Activated T-helper 1 cell treated with anti-CD3 and anti-CD28 coated beads, Interleukin-12 subunit alpha, Interleukin-12 subunit beta, Interleukin-2, Interleukin-4 antibody, amounts not matched to agents 30 ng/mL and 10 ng/mL and 1 ng/mL, durations not matched to agents 14 hours and 24 hours and 36 hours (primary cell): ENCODE data around the gene IL17C. TPM values are rescaled to one million over a fixed set of nuclear protein-coding genes. Genes with fewer than 3 reads are reported as not detected.

ENCODE experiments used
- DNase-seq: peaks from one replicate; pipeline ENCODE4 v3.0.0; 2021; ENCODE audit warnings: low spot score
- H3K27ac Mint-ChIP-seq: one replicate; pipeline ENCODE4 v1.8.0; 2021; ENCODE audit warnings: mild to moderate bottlenecking, mixed read lengths
- H3K27me3 Mint-ChIP-seq: one replicate; pipeline ENCODE4 v1.8.0; 2022; ENCODE audit warnings: mild to moderate bottlenecking, moderate library complexity, mixed read lengths; ENCODE audit not compliant: insufficient read depth
- H3K36me3 Mint-ChIP-seq: one replicate; pipeline ENCODE4 v1.8.0; 2021; ENCODE audit warnings: low read depth, mixed read lengths
- H3K4me1 Mint-ChIP-seq: one replicate; pipeline ENCODE4 v1.8.0; 2021; ENCODE audit warnings: low read depth, mixed read lengths
- H3K4me3 Mint-ChIP-seq: one replicate; pipeline ENCODE4 v1.8.0; 2021; ENCODE audit warnings: mild to moderate bottlenecking, moderate library complexity, mixed read lengths
- H3K9me3 Mint-ChIP-seq: one replicate; pipeline ENCODE4 v1.8.0; 2021; ENCODE audit warnings: mixed read lengths
- intact Hi-C: fragments of 100-400 bp; cut with micrococcal nuclease; formaldehyde crosslinking; loops from one replicate; pipeline ENCODE4 v1.15.1; 2024
- total RNA-seq: library from RNA; stranded (reverse); gene quantifications from 2 replicates; pipeline ENCODE4 v1.2.3, GENCODE V29; 2022

IL17C gene
- total RNA-seq, 1 donor from 2014 or later = not detected

- intact Hi-C loops = no loop called here
- no peaks in the 10 kb centered on the region for H3K9me3 Mint-ChIP-seq
Observed at GRCh38 chr16:88613911-88614817, 24.2 kb upstream of the IL17C start.

GRCh38 chr16:88614818-88615580 is 23.4 kb upstream of the IL17C start:
- H3K27ac Mint-ChIP-seq = peak overlapping the region; percentile 61
- no peak overlapping the region for H3K4me3 Mint-ChIP-seq
- no peaks in the 10 kb centered on the region for H3K9me3 Mint-ChIP-seq
- H3K4me1 Mint-ChIP-seq = peaks cover 25% of the 10 kb centered on the region
- DNase-seq = no peak
- intact Hi-C loops = no loop called here
- H3K36me3 Mint-ChIP-seq = peaks cover 19% of the 10 kb centered on the region
- H3K27me3 Mint-ChIP-seq = no peaks in the 10 kb centered on the region

More at GRCh38 chr16:88613911-88614817, 24.2 kb upstream of the IL17C start:
- H3K4me3 Mint-ChIP-seq = no peak overlapping the region
- DNase-seq = no peak
- H3K27ac Mint-ChIP-seq = no peak overlapping the region
- H3K4me1 Mint-ChIP-seq = peaks cover 17% of the 10 kb centered on the region
- H3K27me3 Mint-ChIP-seq = no peaks in the 10 kb centered on the region
- H3K36me3 Mint-ChIP-seq = peaks cover 23% of the 10 kb centered on the region

GRCh38 chr16:88616320-88616719 is 22.1 kb upstream of the IL17C start:
- no peak overlapping the region for H3K4me3 Mint-ChIP-seq
- DNase-seq = no peak
- peaks cover 12% of the 10 kb centered on the region for H3K36me3 Mint-ChIP-seq
- H3K27me3 Mint-ChIP-seq = no peaks in the 10 kb centered on the region
- H3K4me1 Mint-ChIP-seq = peaks cover 33% of the 10 kb centered on the region
- intact Hi-C loops = no loop called here
- H3K27ac Mint-ChIP-seq = no peak overlapping the region
- H3K9me3 Mint-ChIP-seq = no peaks in the 10 kb centered on the region

DNA sequence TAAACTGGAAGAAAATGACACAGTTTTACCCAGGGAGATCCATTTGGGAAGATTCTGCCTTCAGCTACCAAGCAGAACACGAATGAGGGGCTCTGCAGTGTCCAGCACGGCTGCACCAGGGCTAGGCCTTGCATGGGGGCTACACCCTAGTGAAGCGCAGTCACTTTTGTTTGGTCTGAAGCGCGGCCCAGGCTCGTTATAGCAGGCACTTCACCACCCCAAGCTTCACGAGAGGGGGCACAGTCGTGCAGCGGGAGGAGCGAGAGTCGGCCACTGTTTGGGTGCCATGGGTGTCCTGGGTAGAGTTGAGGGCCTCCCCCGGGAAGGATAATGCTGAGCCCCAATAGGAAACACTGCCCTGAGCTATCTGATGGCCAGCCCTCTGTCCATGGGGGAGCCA is 21.6 kb upstream of the IL17C start:
- no peaks in the 10 kb centered on the region for H3K27me3 Mint-ChIP-seq
- intact Hi-C loops = no loop called here
- no peak overlapping the region for H3K27ac Mint-ChIP-seq
- H3K4me1 Mint-ChIP-seq = peaks cover 33% of the 10 kb centered on the region
- no peaks in the 10 kb centered on the region for H3K9me3 Mint-ChIP-seq
- no peak for DNase-seq
- H3K36me3 Mint-ChIP-seq = peaks cover 12% of the 10 kb centered on the region
- no peak overlapping the region for H3K4me3 Mint-ChIP-seq

GRCh38 chr16:88617268-88618031 is 20.9 kb upstream of the IL17C start:
- intact Hi-C loops = no loop called here
- Mint-ChIP-seq H3K9me3 (no peaks in the 10 kb centered on the region), H3K4me1 (peaks cover 33% of the 10 kb centered on the region), H3K4me3 (no peak overlapping the region), H3K27me3 (no peaks in the 10 kb centered on the region), H3K27ac (no peak overlapping the region), H3K36me3 (peaks cover 14% of the 10 kb centered on the region)
- DNase-seq = no peak

GRCh38 chr16:88618182-88618955 is 20.0 kb upstream of the IL17C start:
- no peaks in the 10 kb centered on the region for H3K27me3 Mint-ChIP-seq
- no peak for DNase-seq
- peaks cover 33% of the 10 kb centered on the region for H3K4me1 Mint-ChIP-seq
- peaks cover 13% of the 10 kb centered on the region for H3K36me3 Mint-ChIP-seq
- H3K27ac Mint-ChIP-seq = no peak overlapping the region
- intact Hi-C loops = no loop called here
- no peak overlapping the region for H3K4me3 Mint-ChIP-seq
- H3K9me3 Mint-ChIP-seq = no peaks in the 10 kb centered on the region

DNA sequence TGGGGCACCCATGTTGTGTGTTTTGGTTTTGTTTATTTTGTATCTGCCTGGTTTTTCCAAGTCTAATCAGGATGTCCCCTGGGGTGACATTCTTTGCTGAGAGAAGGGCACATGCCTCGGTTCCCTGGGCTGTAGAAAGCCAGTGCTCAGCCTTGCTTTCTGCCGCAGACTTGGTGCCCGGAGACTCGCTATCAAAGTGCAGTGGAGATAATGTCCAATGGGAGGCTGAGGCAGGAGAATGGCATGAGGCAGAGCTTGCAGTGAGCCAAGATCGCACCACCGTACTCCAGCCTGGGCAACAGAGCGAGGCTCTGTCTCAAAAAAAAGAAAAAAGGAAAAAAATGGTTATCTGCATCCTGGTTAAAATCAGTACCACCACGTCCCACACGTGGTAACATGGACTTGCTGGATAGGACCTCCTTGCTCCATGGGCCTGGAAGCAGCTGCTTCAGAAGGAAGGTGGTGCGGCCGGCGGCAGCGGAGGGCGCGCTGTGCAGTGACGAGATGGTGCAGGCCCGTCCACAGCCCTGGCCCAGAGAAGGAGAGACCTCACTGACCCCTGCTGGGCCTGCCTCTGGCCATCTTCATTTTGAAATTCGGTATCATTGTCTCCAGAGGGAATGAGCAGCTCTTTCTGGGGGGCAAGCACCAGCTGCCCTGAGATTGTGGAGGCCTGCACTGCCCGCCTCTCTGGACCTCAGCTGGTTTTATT is 19.3 kb upstream of the IL17C start:
- Mint-ChIP-seq H3K36me3 (peaks cover 12% of the 10 kb centered on the region), H3K4me3 (no peak overlapping the region), H3K27ac (no peak overlapping the region)

GRCh38 chr16:88619859-88620815 is 18.2 kb upstream of the IL17C start:
- intact Hi-C loops = no loop called here
- peaks cover 33% of the 10 kb centered on the region for H3K4me1 Mint-ChIP-seq
- H3K4me3 Mint-ChIP-seq = peak overlapping the region; percentile 9
- no peaks in the 10 kb centered on the region for H3K27me3 Mint-ChIP-seq
- H3K27ac Mint-ChIP-seq = peak overlapping the region; percentile 81
- peak; percentile 47 for DNase-seq
- peaks cover 12% of the 10 kb centered on the region for H3K36me3 Mint-ChIP-seq
- no peaks in the 10 kb centered on the region for H3K9me3 Mint-ChIP-seq

More for the DNA sequence above, 19.3 kb upstream of the IL17C start:
- peaks cover 33% of the 10 kb centered on the region for H3K4me1 Mint-ChIP-seq
- H3K27me3 Mint-ChIP-seq = no peaks in the 10 kb centered on the region
- no peak for DNase-seq
- intact Hi-C loops = no loop called here
- H3K9me3 Mint-ChIP-seq = no peaks in the 10 kb centered on the region

- no peak overlapping the region for H3K27ac Mint-ChIP-seq
- H3K4me1 Mint-ChIP-seq = peaks cover 28% of the 10 kb centered on the region
Observed at GRCh38 chr16:88622125-88622524, 16.2 kb upstream of the IL17C start.

GRCh38 chr16:88622866-88623265 is 15.5 kb upstream of the IL17C start:
- intact Hi-C loops = no loop called here
- H3K36me3 Mint-ChIP-seq = peaks cover 19% of the 10 kb centered on the region
- peaks cover 28% of the 10 kb centered on the region for H3K4me1 Mint-ChIP-seq
- H3K27ac Mint-ChIP-seq = no peak overlapping the region
- no peaks in the 10 kb centered on the region for H3K9me3 Mint-ChIP-seq
- no peaks in the 10 kb centered on the region for H3K27me3 Mint-ChIP-seq
- H3K4me3 Mint-ChIP-seq = no peak overlapping the region
- no peak for DNase-seq

More at GRCh38 chr16:88622125-88622524, 16.2 kb upstream of the IL17C start:
- no peak for DNase-seq
- H3K9me3 Mint-ChIP-seq = no peaks in the 10 kb centered on the region
- H3K27me3 Mint-ChIP-seq = no peaks in the 10 kb centered on the region
- peaks cover 12% of the 10 kb centered on the region for H3K36me3 Mint-ChIP-seq
- intact Hi-C loops = no loop called here
- no peak overlapping the region for H3K4me3 Mint-ChIP-seq

DNA sequence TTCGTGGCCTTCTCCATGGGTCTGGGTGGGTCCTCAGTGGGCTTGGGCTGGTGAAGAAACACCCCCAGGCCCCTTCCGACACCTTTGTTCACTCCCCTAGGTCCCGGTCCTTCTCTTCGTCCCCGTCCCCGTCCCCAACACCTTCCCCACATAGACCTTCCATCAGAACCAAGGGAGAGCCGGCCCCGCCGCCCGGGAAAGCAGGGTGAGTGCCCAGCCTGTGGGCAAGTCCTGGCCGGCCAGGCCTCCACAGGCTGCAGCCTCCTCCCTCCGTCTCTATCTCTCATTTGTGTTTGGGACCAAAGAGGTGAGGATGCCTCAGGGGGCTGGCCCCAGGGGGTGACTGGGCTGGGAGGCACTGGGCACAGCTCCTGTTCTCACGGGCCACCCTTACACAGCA is 14.5 kb upstream of the IL17C start:
- DNase-seq = no peak
- no peak overlapping the region for H3K27ac Mint-ChIP-seq
- H3K4me1 Mint-ChIP-seq = peaks cover 19% of the 10 kb centered on the region
- peaks cover 19% of the 10 kb centered on the region for H3K36me3 Mint-ChIP-seq
- H3K9me3 Mint-ChIP-seq = no peaks in the 10 kb centered on the region
- no peak overlapping the region for H3K4me3 Mint-ChIP-seq
- intact Hi-C loops = no loop called here
- H3K27me3 Mint-ChIP-seq = no peaks in the 10 kb centered on the region
